Panc1 (cell line): ENCODE measurements around the gene TLCD3B. TPM values are rescaled to one million over a fixed set of nuclear protein-coding genes. Genes with fewer than 3 reads are reported as not detected.

Source experiments
- ATAC-seq: fragments of 200-7000 bp; cut with Tn5 transposase; 2 replicates; pipeline ENCODE4 v1.9.1; 2020; ENCODE audit warnings: mild to moderate bottlenecking, moderate library complexity
- BruUV-seq: library from RNA; stranded (reverse); fragments of 400-500 nt; replicated peaks from 2 replicates; lab custom pipeline; 2021; lab: Mats Ljungman, UMichigan
- CTCF ChIA-PET: fragments of 300-600 bp; sonication (Branson Sonifier 250); formaldehyde crosslinking; loops from one replicate; lab custom pipeline; 2022; ENCODE audit warnings: antibody characterized with exemption; lab: Charles Lee
- POLR2A ChIA-PET: fragments of 300-600 bp; sonication (Branson Sonifier 250); formaldehyde crosslinking; loops from one replicate; lab custom pipeline; 2022; ENCODE audit warnings: antibody characterized with exemption; lab: Charles Lee
- DNase-seq: peaks from one replicate; pipeline ENCODE4 v3.0.0-alpha.2; 2010; ENCODE audit warnings: low read depth, low spot score
- H3K27ac ChIP-seq: 2 replicates; pipeline ENCODE4 v1.5.1; 2011; ENCODE audit warnings: mild to moderate bottlenecking, low read length, inconsistent platforms
- H3K27me3 ChIP-seq: fragments of 200-500 bp; sonication (Bioruptor generic); 2 replicates; pipeline ENCODE4 v1.6.0; 2014; ENCODE audit warnings: low read length, inconsistent platforms; ENCODE audit not compliant: control insufficient read depth, insufficient read depth
- H3K36me3 ChIP-seq: fragments of 200-500 bp; sonication (Bioruptor generic); 2 replicates; pipeline ENCODE4 v1.5.1; 2014; ENCODE audit warnings: inconsistent platforms, mild to moderate bottlenecking, low read length, moderate library complexity; ENCODE audit not compliant: control insufficient read depth, insufficient read depth
- H3K4me1 ChIP-seq: 2 replicates; pipeline ENCODE4 v1.5.1; 2011; ENCODE audit warnings: inconsistent platforms, mild to moderate bottlenecking, low read length, moderate library complexity; ENCODE audit not compliant: control insufficient read depth, insufficient read depth
- H3K4me3 ChIP-seq, 2 experiments: 2 replicates each; pipeline ENCODE4 v1.5.1; 2011 to 2012; ENCODE audit warnings: low read depth in 2 of 2, low read length in 2 of 2, mild to moderate bottlenecking in 2 of 2, inconsistent platforms in 1 of 2, moderate library complexity in 1 of 2
- H3K9me3 ChIP-seq: fragments of 200-500 bp; sonication (Bioruptor generic); 2 replicates; pipeline ENCODE4 v1.5.1; 2014; ENCODE audit warnings: low read depth, mild to moderate bottlenecking, inconsistent platforms, low read length, moderate library complexity; ENCODE audit not compliant: control insufficient read depth, insufficient read depth
- POLR2AphosphoS5 ChIP-seq: IDR thresholded peaks from 2 replicates; pipeline ENCODE4 v1.6.1; 2012; ENCODE audit warnings: mild to moderate bottlenecking, low read depth, low read length, moderate library complexity
- REST ChIP-seq, 2 experiments: IDR thresholded peaks; 2 replicates each; pipeline ENCODE4 v1.6.1; 2011 to 2012; ENCODE audit warnings: low read depth in 2 of 2, control low read depth in 1 of 2, low read length in 1 of 2, mild to moderate bottlenecking in 1 of 2, moderate library complexity in 1 of 2; ENCODE audit not compliant: insufficient read depth in 1 of 2
- SIN3A ChIP-seq: IDR thresholded peaks from 2 replicates; pipeline ENCODE4 v1.6.1; 2012; ENCODE audit warnings: low read depth, mild to moderate bottlenecking, low read length, moderate library complexity, borderline replicate concordance; ENCODE audit not compliant: insufficient read depth
- TCF7L2 ChIP-seq: IDR thresholded peaks from 2 replicates; pipeline ENCODE4 v1.6.1; 2011; ENCODE audit warnings: mild to moderate bottlenecking, low read depth, low read length, inconsistent platforms
- in situ Hi-C: cut with HindIII; loops from 2 replicates; pipeline ENCODE4 v1.10.0; 2016; ENCODE audit warnings: low sequenced_read_pairs, low pct_unique_long_range_greater_than_20kb
- intact Hi-C: fragments of 100-400 bp; cut with micrococcal nuclease; formaldehyde crosslinking; loops from one replicate; pipeline ENCODE4 v1.10.0; 2022; ENCODE audit not compliant: unreplicated experiment
- total RNA-seq: library from RNA; stranded (reverse); gene quantifications from one replicate; pipeline ENCODE4 v1.2.1, GENCODE V29; 2021; ENCODE audit not compliant: unreplicated experiment
- TF ChIP-seq, protein P1 (sequence below): fragments of 450-650 bp; IDR thresholded peaks from 2 replicates; pipeline ENCODE4 v1.5.1; 2017; ENCODE audit warnings: mild to moderate bottlenecking

TLCD3B gene
- total RNA-seq, 1 experiment from 2014 or later, result 3.5 TPM

DNA sequence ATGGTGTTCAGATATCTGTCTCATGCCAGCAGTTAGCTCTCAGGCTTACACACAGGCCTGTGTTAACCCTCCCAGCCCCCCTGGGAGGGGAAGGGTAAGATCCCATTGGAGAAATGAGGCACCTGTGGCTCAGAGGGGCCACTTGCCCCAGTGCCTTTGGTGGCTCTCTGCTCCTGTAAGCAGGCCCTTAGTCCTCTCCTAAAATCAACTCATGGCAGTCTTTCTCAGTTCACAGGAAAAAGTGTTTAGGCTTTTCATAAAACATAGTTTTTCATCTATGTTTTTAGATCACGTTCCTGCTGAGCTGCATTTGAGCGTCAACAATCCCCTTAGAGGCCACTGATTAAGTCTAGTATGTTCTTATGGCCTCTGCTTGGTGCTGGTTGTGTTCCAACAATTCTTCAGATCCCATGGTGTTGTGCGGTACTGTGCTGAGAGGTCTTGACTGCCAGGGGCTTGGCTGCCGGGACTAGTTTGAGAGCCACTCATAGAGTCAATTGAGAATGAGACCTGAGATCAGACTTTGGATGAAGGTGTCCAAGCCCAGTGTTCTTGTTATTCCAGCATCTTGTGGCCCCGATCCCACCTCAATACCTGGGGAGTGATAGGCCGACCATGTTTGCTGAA lies 46.8 kb downstream of the TLCD3B start:
- intact Hi-C loops (no loop called here), in situ Hi-C loops (no loop called here)
- BruUV-seq, result no TSS peak
- Histone ChIP-seq H3K36me3 (peaks cover 31% of the 10 kb centered on the region), H3K27ac (no peak overlapping the region), H3K4me1 (no peaks in the 10 kb centered on the region), H3K27me3 (no peaks in the 10 kb centered on the region), H3K9me3 (no peaks in the 10 kb centered on the region), H3K4me3 (no peak overlapping the region)
- ChIA-PET POLR2A (no interaction called here), CTCF (no interaction called here)
- ATAC-seq (no peak), DNase-seq (no peak)
- TF ChIP-seq POLR2AphosphoS5, result no peak
- no peak for TF ChIP-seq SIN3A
- no peak for TF ChIP-seq TCF7L2
- TF ChIP-seq, protein P1, sequence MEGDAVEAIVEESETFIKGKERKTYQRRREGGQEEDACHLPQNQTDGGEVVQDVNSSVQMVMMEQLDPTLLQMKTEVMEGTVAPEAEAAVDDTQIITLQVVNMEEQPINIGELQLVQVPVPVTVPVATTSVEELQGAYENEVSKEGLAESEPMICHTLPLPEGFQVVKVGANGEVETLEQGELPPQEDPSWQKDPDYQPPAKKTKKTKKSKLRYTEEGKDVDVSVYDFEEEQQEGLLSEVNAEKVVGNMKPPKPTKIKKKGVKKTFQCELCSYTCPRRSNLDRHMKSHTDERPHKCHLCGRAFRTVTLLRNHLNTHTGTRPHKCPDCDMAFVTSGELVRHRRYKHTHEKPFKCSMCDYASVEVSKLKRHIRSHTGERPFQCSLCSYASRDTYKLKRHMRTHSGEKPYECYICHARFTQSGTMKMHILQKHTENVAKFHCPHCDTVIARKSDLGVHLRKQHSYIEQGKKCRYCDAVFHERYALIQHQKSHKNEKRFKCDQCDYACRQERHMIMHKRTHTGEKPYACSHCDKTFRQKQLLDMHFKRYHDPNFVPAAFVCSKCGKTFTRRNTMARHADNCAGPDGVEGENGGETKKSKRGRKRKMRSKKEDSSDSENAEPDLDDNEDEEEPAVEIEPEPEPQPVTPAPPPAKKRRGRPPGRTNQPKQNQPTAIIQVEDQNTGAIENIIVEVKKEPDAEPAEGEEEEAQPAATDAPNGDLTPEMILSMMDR, result no peak
- TF ChIP-seq REST (IDR thresholded peaks at IDR 0.05; ENCODE audit: insufficient read depth in 1 of 2, low read depth in 2 of 2, low read length in 1 of 2), result no peak

DNA sequence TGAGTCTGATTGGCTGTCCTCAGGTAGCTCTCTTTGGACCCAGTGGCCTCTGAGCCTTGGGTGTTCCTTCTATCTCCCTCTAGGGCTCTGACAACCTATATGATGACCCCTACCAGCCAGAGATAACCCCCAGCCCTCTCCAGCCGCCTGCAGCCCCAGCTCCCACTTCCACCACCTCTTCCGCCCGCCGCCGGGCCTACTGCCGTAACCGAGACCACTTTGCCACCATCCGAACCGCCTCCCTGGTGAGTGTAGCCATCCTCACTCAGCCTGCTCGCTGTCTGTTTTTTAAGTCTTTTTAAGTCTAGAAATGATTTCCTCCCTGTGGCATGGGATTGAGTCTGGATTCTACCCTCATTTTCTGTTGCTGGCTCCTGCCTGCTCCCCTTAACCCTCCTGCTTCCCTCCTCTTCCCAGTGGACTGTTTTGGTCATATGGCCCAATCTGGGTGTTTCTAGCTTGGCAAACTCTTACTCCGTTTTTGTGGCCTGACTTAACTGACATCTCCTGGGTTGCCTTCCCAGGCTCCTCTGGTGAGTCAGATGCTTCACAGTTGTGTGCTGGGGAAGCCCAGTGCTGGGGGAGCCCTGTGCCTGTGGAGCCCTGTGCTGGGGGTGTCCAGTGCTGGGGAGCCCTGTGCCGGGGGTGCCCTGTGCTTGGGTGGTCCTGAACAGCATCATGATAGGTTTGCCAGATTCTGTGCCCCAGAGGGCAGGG lies 47.5 kb downstream of the TLCD3B start:
- ATAC-seq (no peak), DNase-seq (no peak)
- Histone ChIP-seq H3K4me1 (no peaks in the 10 kb centered on the region), H3K9me3 (no peaks in the 10 kb centered on the region), H3K4me3 (no peak overlapping the region), H3K27ac (no peak overlapping the region), H3K36me3 (peaks cover 31% of the 10 kb centered on the region), H3K27me3 (no peaks in the 10 kb centered on the region)
- BruUV-seq, result no TSS peak
- intact Hi-C loops (no loop called here), in situ Hi-C loops (no loop called here)
- TF ChIP-seq POLR2AphosphoS5 (no peak), SIN3A (no peak), TCF7L2 (no peak), REST (IDR thresholded peaks at IDR 0.05; ENCODE audit: insufficient read depth in 1 of 2, low read depth in 2 of 2, low read length in 1 of 2) (no peak)
- TF ChIP-seq, protein P1, result no peak
- CTCF ChIA-PET, result interaction anchor here (0.8 kb wide), 1 partner anchor 361 kb away, joined by 3 read pairs; no protein-coding TSS in a partner anchor
- POLR2A ChIA-PET, result interaction anchor here (0.5 kb wide), 1 partner anchor 651 kb away, joined by 4 read pairs; no protein-coding TSS in a partner anchor
